Activated CD8-positive, alpha-beta memory T cell treated with anti-CD3 and anti-CD28 coated beads, Interleukin-2, amount 50 U/mL, for 1 hour (primary cell): ENCODE measurements around the gene OR52N4.
"Not testable (repeated sequence)": the region's sequence is repeated elsewhere in the genome, so short reads cannot be mapped to it uniquely, and the experiment has no call there.

Experiments
- DNase-seq: peaks from one replicate; pipeline ENCODE4 v3.0.0-alpha.2; 2020; ENCODE audit errors: extremely low read depth

OR52N4 gene

GRCh38 chr11:5753943-5754342 lies at the start of gene OR52N4:
OR52N4 (plus strand) TSS chr11:5754243; CDS start chr11:5754741, 498 bp downstream.
- no peak for DNase-seq

GRCh38 chr11:5705688-5706087 lies 48.4 kb upstream of the OR52N4 start:
- DNase-seq, result no peak

GRCh38 chr11:5712507-5712906 lies 41.5 kb upstream of the OR52N4 start:
- DNase-seq, result no peak

DNA sequence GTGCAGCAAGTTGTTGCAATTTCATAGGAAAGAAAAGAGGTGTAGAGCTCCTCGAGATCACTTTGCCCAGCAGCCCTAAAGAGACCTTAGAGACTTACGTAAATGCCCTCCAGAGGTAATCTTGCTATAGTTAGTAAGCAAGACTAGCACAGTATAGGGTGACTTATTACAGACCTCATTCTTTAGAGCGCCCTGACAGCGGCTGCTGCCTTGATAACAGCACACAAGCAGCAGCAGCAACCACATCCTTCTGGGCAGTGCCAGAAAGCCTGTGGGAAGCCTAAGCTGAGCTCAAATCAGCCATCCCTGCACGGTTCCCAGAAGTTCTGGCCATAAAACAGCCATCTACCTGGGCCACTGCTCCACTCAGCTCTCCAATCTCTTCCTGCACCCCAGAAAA lies 40.3 kb upstream of the OR52N4 start:
- DNase-seq, result no peak

GRCh38 chr11:5716518-5716917 lies 37.5 kb upstream of the OR52N4 start:
- DNase-seq, result not testable (repeated sequence)

GRCh38 chr11:5719703-5720495 lies 34.1 kb upstream of the OR52N4 start:
- no peak for DNase-seq

- no peak for DNase-seq
Measured at GRCh38 chr11:5722622-5723021, 31.4 kb upstream of the OR52N4 start.

DNA sequence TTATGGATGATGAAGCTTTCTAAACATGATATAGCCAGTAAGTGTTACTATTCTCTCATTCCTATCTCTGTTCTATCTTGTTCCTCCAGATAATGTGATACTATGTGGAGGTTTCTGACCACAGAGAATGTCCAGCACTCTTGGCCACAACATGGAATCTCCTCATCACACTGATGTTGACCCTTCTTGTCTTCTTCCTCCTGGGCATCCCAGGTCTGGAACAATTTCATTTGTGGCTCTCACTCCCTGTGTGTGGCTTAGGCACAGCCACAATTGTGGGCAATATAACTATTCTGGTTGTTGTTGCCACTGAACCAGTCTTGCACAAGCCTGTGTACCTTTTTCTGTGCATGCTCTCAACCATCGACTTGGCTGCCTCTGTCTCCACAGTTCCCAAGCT lies 27.7 kb upstream of the OR52N4 start:
- no peak for DNase-seq

GRCh38 chr11:5727691-5728090 lies 26.4 kb upstream of the OR52N4 start:
- no peak for DNase-seq

DNA sequence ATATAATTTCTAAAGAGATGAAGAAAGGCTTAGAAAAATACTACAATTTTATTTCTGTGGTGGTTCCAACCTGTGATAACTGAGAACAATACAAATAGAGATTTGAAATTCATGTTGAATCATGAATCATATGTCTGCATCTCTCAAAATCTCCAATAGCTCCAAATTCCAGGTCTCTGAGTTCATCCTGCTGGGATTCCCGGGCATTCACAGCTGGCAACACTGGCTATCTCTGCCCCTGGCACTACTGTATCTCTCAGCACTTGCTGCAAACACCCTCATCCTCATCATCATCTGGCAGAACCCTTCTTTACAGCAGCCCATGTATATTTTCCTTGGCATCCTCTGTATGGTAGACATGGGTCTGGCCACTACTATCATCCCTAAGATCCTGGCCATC lies 17.6 kb upstream of the OR52N4 start, which contains the start of gene OR56B1:
Gene OR56B1, plus strand, starts transcription at position 53 of the 400 bp plus-strand sequence. Its CDS starts 69 bp downstream, at position 122.
- DNase-seq, result no peak

GRCh38 chr11:5737091-5737490 lies 17.0 kb upstream of the OR52N4 start:
- DNase-seq, result no peak

DNA sequence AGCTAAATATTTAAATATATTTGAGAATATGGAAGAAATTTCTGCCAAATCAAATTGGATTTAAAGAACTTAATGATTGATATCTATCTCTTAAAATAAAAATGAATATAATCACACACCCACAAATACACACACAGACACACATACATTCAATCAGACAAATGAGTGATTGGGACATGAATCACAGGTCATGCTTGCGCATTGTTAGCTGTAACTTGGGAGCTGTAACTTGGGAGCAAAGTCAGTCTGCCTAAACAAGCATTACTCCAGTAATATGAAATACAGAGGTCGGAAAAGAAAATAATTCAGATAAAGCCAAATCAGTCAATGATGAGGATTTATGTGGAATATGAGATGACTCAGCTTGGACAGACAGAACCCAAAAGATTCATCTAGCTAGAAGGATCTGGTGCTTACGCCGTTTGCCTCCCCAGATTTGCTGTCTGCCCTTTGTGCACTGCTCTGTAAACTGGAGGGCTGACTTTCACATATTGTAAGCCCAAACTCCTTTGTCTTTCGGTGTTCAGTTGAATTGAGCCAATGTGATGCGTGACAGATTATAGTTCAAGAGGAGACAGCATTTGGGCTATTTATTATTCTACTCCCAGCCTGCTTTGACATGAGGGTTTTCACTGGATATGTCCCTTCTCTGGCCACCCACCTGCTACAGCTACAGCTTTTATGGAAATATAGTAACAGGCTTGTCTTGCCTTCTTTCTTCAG lies 16.2 kb upstream of the OR52N4 start:
- no peak for DNase-seq

- DNase-seq, result no peak
Measured at GRCh38 chr11:5738431-5738830, 15.6 kb upstream of the OR52N4 start.

- DNase-seq, result no peak
Measured at GRCh38 chr11:5746614-5747013, 7.4 kb upstream of the OR52N4 start.

DNA sequence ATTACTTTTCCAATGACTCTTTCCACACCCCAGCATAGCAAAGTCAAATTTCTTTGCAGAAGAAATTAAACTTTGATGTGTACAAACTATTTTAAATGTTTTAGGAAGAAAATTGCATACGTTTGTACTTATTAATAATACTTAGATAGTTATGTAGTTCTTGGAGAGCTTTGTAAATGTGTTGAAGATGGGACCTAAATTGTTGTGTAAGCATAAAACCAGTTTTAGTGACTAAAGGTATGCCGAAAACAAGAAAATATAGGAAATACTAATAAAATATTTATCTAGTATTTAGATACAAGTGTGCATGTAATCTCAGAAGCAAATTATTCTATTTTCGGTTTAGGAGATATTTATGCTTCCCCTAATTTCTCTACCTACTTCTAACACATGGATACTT lies 4.2 kb upstream of the OR52N4 start:
- no peak for DNase-seq

GRCh38 chr11:5767056-5767455 lies 13.0 kb downstream of the OR52N4 start:
- DNase-seq, result no peak

DNA sequence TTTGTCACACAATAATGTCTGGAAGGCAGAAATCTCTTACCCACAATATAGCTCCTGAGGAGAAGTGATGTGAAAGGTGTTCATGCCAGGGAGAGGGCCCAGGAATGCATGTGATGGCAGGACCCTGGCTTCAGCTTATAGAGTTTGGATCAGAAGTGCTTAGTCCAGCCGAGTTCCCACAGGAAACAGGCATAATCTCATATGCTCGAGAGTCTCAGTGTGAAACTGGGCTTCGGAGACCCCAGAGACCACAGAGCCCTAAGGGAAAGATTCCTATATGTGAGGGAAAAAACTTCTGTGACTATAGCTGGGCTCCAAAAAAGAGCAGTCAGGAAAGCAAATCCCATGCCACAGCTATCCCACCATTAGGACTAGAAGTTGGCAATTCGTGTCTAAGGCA lies 29.2 kb downstream of the OR52N4 start, which contains the start of gene OR52N5:
Gene OR52N5, minus strand, starts transcription at position 101 of the 400 bp plus-strand sequence. CDS start 4,721 bp downstream, outside the sequence.
- no peak for DNase-seq

GRCh38 chr11:5791165-5791564 lies 37.1 kb downstream of the OR52N4 start, which contains the start of gene OR52N1:
OR52N1 (minus strand) TSS chr11:5791265; CDS start chr11:5788816, 2,449 bp downstream.
- no peak for DNase-seq

GRCh38 chr11:5796541-5796940 lies 42.5 kb downstream of the OR52N4 start:
- DNase-seq, result no peak

- DNase-seq, result no peak
Measured at GRCh38 chr11:5803982-5804381, 49.9 kb downstream of the OR52N4 start.
